Measurements from ENCODE around the gene STPG1.

STPG1 gene

GRCh38 chr1:24315391-24315790 is 98.2 kb downstream of the STPG1 start:
- DNase-seq: no peak

- DNase-seq: no peak
These were observed 101.8 kb downstream of the STPG1 start for GRCh38 chr1:24311741-24312140.

GRCh38 chr1:24311234-24311633 is 102.3 kb downstream of the STPG1 start:
- DNase-seq: no peak

- DNase-seq: no peak
These were observed 103.7 kb downstream of the STPG1 start for GRCh38 chr1:24309762-24310485.

GRCh38 chr1:24308365-24309015 is 105.1 kb downstream of the STPG1 start:
- no peak for DNase-seq

Measured in DMS 273 treated with DMSO at 0.1 percent for 48 hours (cell line).